K562 (cell line): ENCODE results near the gene SH3BGRL3. TPM values are rescaled to one million over a fixed set of nuclear protein-coding genes. Genes with fewer than 3 reads are reported as not detected.

Experiments used
- ATAC-seq: fragments of 200-7000 bp; cut with Tn5 transposase; 3 replicates; pipeline ENCODE4 v1.9.1; 2020; ENCODE audit warnings: moderate library complexity
- BruUV-seq: library from RNA; stranded (reverse); fragments of 400-500 nt; replicated peaks from 2 replicates; lab custom pipeline; 2021; lab: Mats Ljungman, UMichigan
- CTCF ChIA-PET: fragments of 300-600 bp; formaldehyde crosslinking; extraction: SDS; loops from one replicate; lab custom pipeline; 2021; ENCODE audit warnings: low intra/inter-chr PET ratio; lab: Yijun Ruan, JAX
- POLR2A ChIA-PET: fragments of 300-600, 350-650 bp; sonication (Branson Sonifier 250); formaldehyde crosslinking; extraction: SDS; loops from one replicate; lab custom pipeline; 2021; ENCODE audit warnings: antibody characterized with exemption, inconsistent platforms; lab: Yijun Ruan, JAX
- DNase-seq, 4 experiments: peaks; one replicate each; pipeline versions ENCODE4 v3.0.0 to v3.0.0-alpha.2; 2011 to 2018; ENCODE audit warnings: low spot score in 3 of 4, mixed read lengths in 3 of 4; ENCODE audit errors: extremely low read depth in 1 of 4
- FAIRE-seq: peaks from 2 replicates; lab custom pipeline; 2011; peaks lifted over from hg19 to GRCh38; lab: Jason Lieb, UNC
- H2AFZ ChIP-seq: 2 replicates; pipeline ENCODE4 v1.6.0; 2011; ENCODE audit warnings: low read depth, low read length, control low read depth, inconsistent platforms
- H3K27ac ChIP-seq: fragments of 200-600 bp; 3 replicates; pipeline ENCODE4 v1.8.0; 2011; ENCODE audit warnings: low read depth, mild to moderate bottlenecking, control low read depth, inconsistent platforms, low read length, moderate library complexity, mixed read lengths; ENCODE audit errors: extremely low read depth
- H3K27me3 ChIP-seq, 2 experiments: fragments of 300-600 bp in 1 of 2; 2 replicates in 1 of 2; 3 replicates in 1 of 2; pipeline versions ENCODE4 v1.6.0 to v1.8.0; 2011; ENCODE audit warnings: inconsistent platforms in 2 of 2, low read length in 2 of 2, mild to moderate bottlenecking in 1 of 2, mixed read lengths in 1 of 2, moderate library complexity in 1 of 2; ENCODE audit not compliant: control insufficient read depth in 2 of 2, insufficient read depth in 2 of 2
- H3K36me3 ChIP-seq: fragments of 300-600 bp; 3 replicates; pipeline ENCODE4 v1.8.0; 2011; ENCODE audit warnings: mild to moderate bottlenecking, low read length, inconsistent platforms; ENCODE audit not compliant: control insufficient read depth, insufficient read depth
- H3K4me1 ChIP-seq, 2 experiments: fragments of 200-600 bp in 1 of 2; replicated peaks in 1 of 2; 2 replicates in 1 of 2; 3 replicates in 1 of 2; pipeline versions ENCODE4 v1.5.1 to v1.8.0; 2011; ENCODE audit warnings: inconsistent platforms in 2 of 2, low read length in 2 of 2, mild to moderate bottlenecking in 1 of 2, mixed read lengths in 1 of 2, moderate library complexity in 1 of 2; ENCODE audit not compliant: control insufficient read depth in 2 of 2, insufficient read depth in 2 of 2
- H3K4me2 ChIP-seq: 2 replicates; pipeline ENCODE4 v1.6.1; 2011; ENCODE audit warnings: low read length, control low read depth, inconsistent platforms, mixed read lengths; ENCODE audit not compliant: insufficient read depth
- H3K4me3 ChIP-seq: fragments of 200-600 bp; sonication (generic), shearing (Covaris generic); 2 replicates; pipeline ENCODE4 v1.5.1; 2016; ENCODE audit warnings: control low read depth, inconsistent platforms
- H3K79me2 ChIP-seq: fragments of 200-600 bp; 3 replicates; pipeline ENCODE4 v1.8.0; 2011; ENCODE audit warnings: low read length, inconsistent platforms; ENCODE audit not compliant: control insufficient read depth, insufficient read depth
- H3K9ac ChIP-seq, 2 experiments: 2 replicates each; pipeline versions ENCODE4 v1.6.0 to v1.6.1; 2011; ENCODE audit warnings: low read depth in 2 of 2, low read length in 2 of 2, control low read depth in 1 of 2, inconsistent platforms in 1 of 2, mild to moderate bottlenecking in 1 of 2, mixed read lengths in 1 of 2; ENCODE audit not compliant: insufficient read depth in 1 of 2
- H3K9me1 ChIP-seq: one replicate; pipeline ENCODE4 v1.6.0; 2011; ENCODE audit warnings: inconsistent platforms, mild to moderate bottlenecking, low read length, moderate library complexity; ENCODE audit not compliant: control insufficient read depth, insufficient read depth
- H3K9me3 ChIP-seq: replicated peaks from 2 replicates; pipeline ENCODE4 v1.5.1; 2011; ENCODE audit warnings: low read depth, low read length, inconsistent platforms; ENCODE audit not compliant: control insufficient read depth, insufficient read depth
- H4K20me1 ChIP-seq: replicated peaks from 2 replicates; pipeline ENCODE4 v1.6.1; 2011; ENCODE audit warnings: low read length, inconsistent platforms, mixed read lengths; ENCODE audit not compliant: control insufficient read depth, insufficient read depth
- EGR1 ChIP-seq: fragments of 450-650 bp; conservative IDR thresholded peaks from 2 replicates; pipeline ENCODE4 v1.6.1; 2017; ENCODE audit warnings: mild to moderate bottlenecking
- RB1 ChIP-seq: fragments of 450-650 bp; IDR thresholded peaks from 2 replicates; pipeline ENCODE4 v1.6.1; 2017; ENCODE audit warnings: low read depth, mild to moderate bottlenecking
- RBFOX2 ChIP-seq: fragments of 200-400 bp; formaldehyde crosslinking; IDR thresholded peaks from 2 replicates; pipeline ENCODE4 v1.6.1; 2017; ENCODE audit warnings: low read depth, mild to moderate bottlenecking, low read length, moderate library complexity
- RNF219 ChIP-seq: fragments of 250-450 bp; sonication (Bioruptor Pico); IDR thresholded peaks from 2 replicates; pipeline ENCODE4 v1.5.0; 2022; ENCODE audit warnings: mild to moderate bottlenecking
- ZBTB7A ChIP-seq: IDR thresholded peaks from 2 replicates; pipeline ENCODE4 v1.6.1; 2011; ENCODE audit warnings: low read depth, mild to moderate bottlenecking, low read length, moderate library complexity, borderline replicate concordance; ENCODE audit not compliant: control insufficient read depth
- ZNF143 ChIP-seq: sonication (generic); formaldehyde crosslinking; IDR thresholded peaks from 2 replicates; pipeline ENCODE4 v1.9.0; 2022; ENCODE audit warnings: mild to moderate bottlenecking, missing genetic modification reagents
- WGBS: fragments of 100-300 bp; shearing (Covaris generic); methylation state at CpG from one replicate; pipeline ENCODE4 v1.1.6; 2016; ENCODE audit warnings: low coverage, mixed read lengths; ENCODE audit not compliant: insufficient coverage; ENCODE audit errors: missing lambda C conversion rate; 5-methylcytosine and 5-hydroxymethylcytosine counted together
- in situ Hi-C: fragments of 300-500 bp; cut with MboI; formaldehyde crosslinking; loops from 4 replicates; pipeline ENCODE4 v1.15.0; 2018; ENCODE audit warnings: inconsistent platforms, mixed read lengths
- intact Hi-C: fragments of 100-400 bp; cut with micrococcal nuclease; formaldehyde crosslinking; loops from 2 replicates; pipeline ENCODE4 v1.14.2; 2022
- polyA plus RNA-seq, 8 experiments: library from polyadenylated mRNA; depleted of rRNA in 4 of 8; stranded (reverse) in 5 of 8; unstranded in 3 of 8; fragments of >200 nt; fragmentation: Nextera tagmentation in 2 of 8; fragmentation: Illumina TruSeq in 1 of 8; extraction: Ambion mirVana in 2 of 8; extraction: Trizol in 1 of 8; gene quantifications; 2 replicates each; pipeline versions ENCODE4 v1.2.1 to v1.2.3, GENCODE V29; 2011 to 2014; ENCODE audit warnings: inconsistent platforms in 1 of 8, missing spikeins in 1 of 8
- total RNA-seq, 7 experiments: library from RNA; depleted of rRNA in 6 of 7; stranded (reverse); fragments of >200 nt in 6 of 7; fragmentation: Illumina TruSeq in 2 of 7; extraction: Trizol in 2 of 7; gene quantifications; 2 replicates each; pipeline versions ENCODE4 v1.2.1 to v1.2.3, GENCODE V29; 2011 to 2021; ENCODE audit warnings: low replicate concordance in 1 of 7
- TF ChIP-seq, protein P1 (sequence below): sonication (generic); formaldehyde crosslinking; IDR thresholded peaks from 2 replicates; pipeline ENCODE4 v1.8.0; 2022; ENCODE audit warnings: mild to moderate bottlenecking, missing genetic modification reagents
- TF ChIP-seq, protein P2 (sequence below): sonication (generic); formaldehyde crosslinking; IDR thresholded peaks from 2 replicates; pipeline ENCODE4 v1.8.0; 2022; ENCODE audit warnings: missing genetic modification reagents, mild to moderate bottlenecking, borderline replicate concordance

SH3BGRL3 gene
- total and polyA plus RNA-seq, 9 of the 15 experiments (the other 6 are each of a cell fraction or from before 2014, with no cell fraction given): 30.3 to 140 (median 54.2) TPM

GRCh38 chr1:26320896-26321295 is 41.0 kb downstream of the SH3BGRL3 start:
- DNase-seq (no peak), FAIRE-seq (no peak), ATAC-seq (peak; percentile 3)
- BruUV-seq: no TSS peak
- WGBS: 59% methylated on average over 2 of the region's 2 CpGs
- Histone ChIP-seq H2AFZ (no peak overlapping the region), H4K20me1 (no peaks in the 10 kb centered on the region), H3K9ac (peak overlapping the region in 1 of 2 experiments; percentile 65; a peak in 2 of 4 replicates), H3K27me3 (no peaks in the 10 kb centered on the region), H3K4me1 (peaks cover 45 to 55% of the 10 kb centered on the region in 2 experiments), H3K27ac (no peak overlapping the region), H3K79me2 (peaks cover 2% of the 10 kb centered on the region; the same call in 1 of the 3 replicates), H3K4me3 (no peak overlapping the region), H3K36me3 (peaks cover 19% of the 10 kb centered on the region; the same call in 2 of the 3 replicates), H3K4me2 (no peak overlapping the region), H3K9me3 (no peaks in the 10 kb centered on the region), H3K9me1 (no peaks in the 10 kb centered on the region)
- CTCF ChIA-PET: interaction anchor here (0.5 to 4.4 kb wide), 6 partner anchors 35 to 232 kb away, joined by 3 to 31 read pairs (median 6); no protein-coding TSS in a partner anchor
- POLR2A ChIA-PET: interaction anchor here (0.6 to 2.8 kb wide), 11 partner anchors 10 to 150 kb away, joined by 3 to 19 read pairs (median 4); partner anchors contain the start of gene SH3BGRL3
- intact Hi-C loops: loop anchor here (1.0 to 5.0 kb wide), 6 partner anchors 36 to 209 kb away; partner anchors contain the start of genes CATSPER4 and PDIK1L
- in situ Hi-C loops: loop anchor here (5.0 kb wide), 1 partner anchor 34 kb away; no protein-coding TSS in a partner anchor
- TF ChIP-seq ZBTB7A (peak; percentile 28; the same call in 1 of the 2 replicates), EGR1 (0 out of 2 replicates have a peak, but pooled peaks have one; percentile 19), RB1 (0 out of 2 replicates have a peak, but pooled peaks have one; percentile 32), RNF219 (CRISPR knock-in tag) (no peak), RBFOX2 (peak; percentile 37; the same call in 1 of the 2 replicates), ZNF143 (CRISPR knock-in tag) (peak; percentile 12; the same call in 1 of the 2 replicates)
- TF ChIP-seq, protein P1, sequence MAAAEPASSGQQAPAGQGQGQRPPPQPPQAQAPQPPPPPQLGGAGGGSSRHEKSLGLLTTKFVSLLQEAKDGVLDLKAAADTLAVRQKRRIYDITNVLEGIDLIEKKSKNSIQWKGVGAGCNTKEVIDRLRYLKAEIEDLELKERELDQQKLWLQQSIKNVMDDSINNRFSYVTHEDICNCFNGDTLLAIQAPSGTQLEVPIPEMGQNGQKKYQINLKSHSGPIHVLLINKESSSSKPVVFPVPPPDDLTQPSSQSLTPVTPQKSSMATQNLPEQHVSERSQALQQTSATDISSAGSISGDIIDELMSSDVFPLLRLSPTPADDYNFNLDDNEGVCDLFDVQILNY (CRISPR knock-in tag): 0 out of 2 replicates have a peak, but pooled peaks have one; percentile 51
- TF ChIP-seq, protein P2, sequence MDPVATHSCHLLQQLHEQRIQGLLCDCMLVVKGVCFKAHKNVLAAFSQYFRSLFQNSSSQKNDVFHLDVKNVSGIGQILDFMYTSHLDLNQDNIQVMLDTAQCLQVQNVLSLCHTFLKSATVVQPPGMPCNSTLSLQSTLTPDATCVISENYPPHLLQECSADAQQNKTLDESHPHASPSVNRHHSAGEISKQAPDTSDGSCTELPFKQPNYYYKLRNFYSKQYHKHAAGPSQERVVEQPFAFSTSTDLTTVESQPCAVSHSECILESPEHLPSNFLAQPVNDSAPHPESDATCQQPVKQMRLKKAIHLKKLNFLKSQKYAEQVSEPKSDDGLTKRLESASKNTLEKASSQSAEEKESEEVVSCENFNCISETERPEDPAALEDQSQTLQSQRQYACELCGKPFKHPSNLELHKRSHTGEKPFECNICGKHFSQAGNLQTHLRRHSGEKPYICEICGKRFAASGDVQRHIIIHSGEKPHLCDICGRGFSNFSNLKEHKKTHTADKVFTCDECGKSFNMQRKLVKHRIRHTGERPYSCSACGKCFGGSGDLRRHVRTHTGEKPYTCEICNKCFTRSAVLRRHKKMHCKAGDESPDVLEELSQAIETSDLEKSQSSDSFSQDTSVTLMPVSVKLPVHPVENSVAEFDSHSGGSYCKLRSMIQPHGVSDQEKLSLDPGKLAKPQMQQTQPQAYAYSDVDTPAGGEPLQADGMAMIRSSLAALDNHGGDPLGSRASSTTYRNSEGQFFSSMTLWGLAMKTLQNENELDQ (CRISPR knock-in tag): no peak
